Sigmoid colon (tissue), 7 donors: ENCODE data around the gene DLG1. TPM values are rescaled to one million over a fixed set of nuclear protein-coding genes. Genes with fewer than 3 reads are reported as not detected.

Experiments used
- DNase-seq: peaks from one replicate; pipeline ENCODE4 v3.0.0-alpha.2; 2019
- H3K27ac ChIP-seq, 4 donors: fragments of 200-600 bp; sonication (generic); one replicate each; pipeline ENCODE4 v1.5.1; 2016 to 2019; ENCODE audit warnings: mild to moderate bottlenecking in 1 of 4
- H3K27me3 ChIP-seq, 3 donors: fragments of 200-600 bp; sonication (generic); one replicate each; pipeline ENCODE4 v1.5.1; 2019; ENCODE audit warnings: mild to moderate bottlenecking in 1 of 3
- H3K36me3 ChIP-seq, 4 donors: fragments of 200-600 bp; sonication (generic); one replicate each; pipeline ENCODE4 v1.5.1; 2016 to 2019
- H3K4me1 ChIP-seq, 4 donors: fragments of 200-600 bp; sonication (generic); one replicate each; pipeline ENCODE4 v1.5.1; 2017 to 2019
- H3K4me3 ChIP-seq, 4 donors: fragments of 200-600 bp; sonication (generic); one replicate each; pipeline ENCODE4 v1.5.1; 2017 to 2019; ENCODE audit warnings: mild to moderate bottlenecking in 2 of 4, moderate library complexity in 1 of 4
- H3K9me3 ChIP-seq, 4 donors: fragments of 200-600 bp in 3 of 4; sonication (generic) in 3 of 4; one replicate each; pipeline versions ENCODE4 v1.5.1 to v1.6.1; 2013 to 2019
- EP300 ChIP-seq, 4 donors: sonication (generic); formaldehyde crosslinking; IDR thresholded peaks; one replicate each; pipeline ENCODE4 v1.6.1; 2017; ENCODE audit warnings: antibody characterized with exemption in 4 of 4
- POLR2A ChIP-seq, 2 donors: fragments of 450-650 bp; IDR thresholded peaks; one replicate each; pipeline ENCODE4 v1.6.1; 2016; ENCODE audit warnings: antibody characterized with exemption in 2 of 2, mild to moderate bottlenecking in 2 of 2, moderate library complexity in 2 of 2
- POLR2AphosphoS5 ChIP-seq, 4 donors: sonication (generic); formaldehyde crosslinking; IDR thresholded peaks; one replicate each; pipeline ENCODE4 v1.6.1; 2017; ENCODE audit warnings: antibody characterized with exemption in 4 of 4
- WGBS, 2 donors: extraction: QIAGEN DNeasy Blood & Tissue Kit; methylation state at CpG; one replicate each; pipeline ENCODE4 v1.1.7; 2013; 5-methylcytosine and 5-hydroxymethylcytosine counted together
- intact Hi-C: fragments of 100-400 bp; cut with DNase I; formaldehyde crosslinking; loops from one replicate; pipeline ENCODE4 v1.15.1; 2023
- polyA plus RNA-seq, 3 donors: library from polyadenylated mRNA; stranded (reverse); fragments of 200-250 nt; gene quantifications; one replicate each; pipeline ENCODE4 v1.2.3, GENCODE V29; 2013
- total RNA-seq, 4 donors: library from RNA; depleted of rRNA; stranded (reverse); fragments of >200 nt; gene quantifications; one replicate each; pipeline ENCODE4 v1.1.0, GENCODE V29; 2016
- TF ChIP-seq, protein P1 (sequence below), 4 experiments: fragments of 450-650 bp in 3 of 4; fragments of 200-600 bp in 1 of 4; IDR thresholded peaks; one replicate each; pipeline ENCODE4 v1.5.1; 2016 to 2019; ENCODE audit warnings: antibody characterized with exemption in 4 of 4, mild to moderate bottlenecking in 3 of 4, moderate library complexity in 2 of 4
- donor health status: healthy with polysubstance abuse.
- donor health status: Bipolar disorder and iron deficiency.
- donor health status: healthy.

The DLG1 gene
- total and polyA plus RNA-seq, 7 donors, result 30.6 to 83.7 (median 64.3) TPM

DNA sequence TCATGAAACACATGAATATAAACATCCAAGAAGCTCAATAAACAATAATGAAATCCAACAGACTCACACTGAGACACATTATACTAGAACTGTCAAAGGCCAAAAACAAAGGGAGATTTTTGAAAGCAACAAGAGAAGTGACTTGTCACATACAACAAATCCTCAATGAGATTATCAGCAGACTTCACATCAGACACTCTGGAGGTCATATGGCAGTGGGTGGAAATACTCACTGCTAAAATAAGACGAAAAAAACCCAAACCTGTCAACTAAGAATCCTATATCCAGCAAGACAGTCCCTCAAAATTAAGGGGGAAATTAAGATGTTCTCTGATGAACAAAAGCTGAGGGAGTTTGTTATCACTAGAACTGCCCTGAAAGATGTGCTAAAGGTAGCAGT, 143.4 kb downstream of the DLG1 start:
- intact Hi-C loops, result no loop called here
- DNase-seq, result no peak
- 96 to 97% methylated on average over 1 of the region's 1 CpG for WGBS, 2 donors

DNA sequence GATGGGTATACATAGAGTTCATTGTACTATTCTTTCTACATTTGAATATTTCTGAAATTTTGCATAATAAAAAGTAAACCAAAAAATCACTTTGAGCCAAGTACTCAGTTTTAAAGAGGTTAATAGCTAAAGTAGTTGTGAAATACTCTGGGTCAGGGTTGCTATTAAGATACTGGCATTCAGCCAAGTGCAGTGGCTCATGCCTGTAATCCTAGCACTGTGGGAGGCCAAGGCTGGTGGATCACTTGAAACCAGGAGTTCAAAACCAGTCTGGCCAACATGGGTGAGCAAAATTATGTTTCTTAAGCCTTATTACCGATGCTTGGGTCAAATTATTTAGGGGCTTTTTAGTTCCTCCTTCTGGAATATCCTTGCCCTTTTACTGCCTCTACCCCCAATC, 146.8 kb downstream of the DLG1 start:
- intact Hi-C loops, result no loop called here
- Histone ChIP-seq H3K27ac (no peak overlapping the region), H3K36me3 (peaks cover 0 to 9% (median 0%) of the 10 kb centered on the region in 4 donors), H3K27me3 (no peaks in the 10 kb centered on the region), H3K9me3 (peaks cover 0 to 6% (median 0%) of the 10 kb centered on the region in 4 donors), H3K4me1 (no peaks in the 10 kb centered on the region), H3K4me3 (no peak overlapping the region)
- no peak for DNase-seq
- 84 to 91% methylated on average over 1 of the region's 1 CpG for WGBS, 2 donors
- TF ChIP-seq, protein P1, sequence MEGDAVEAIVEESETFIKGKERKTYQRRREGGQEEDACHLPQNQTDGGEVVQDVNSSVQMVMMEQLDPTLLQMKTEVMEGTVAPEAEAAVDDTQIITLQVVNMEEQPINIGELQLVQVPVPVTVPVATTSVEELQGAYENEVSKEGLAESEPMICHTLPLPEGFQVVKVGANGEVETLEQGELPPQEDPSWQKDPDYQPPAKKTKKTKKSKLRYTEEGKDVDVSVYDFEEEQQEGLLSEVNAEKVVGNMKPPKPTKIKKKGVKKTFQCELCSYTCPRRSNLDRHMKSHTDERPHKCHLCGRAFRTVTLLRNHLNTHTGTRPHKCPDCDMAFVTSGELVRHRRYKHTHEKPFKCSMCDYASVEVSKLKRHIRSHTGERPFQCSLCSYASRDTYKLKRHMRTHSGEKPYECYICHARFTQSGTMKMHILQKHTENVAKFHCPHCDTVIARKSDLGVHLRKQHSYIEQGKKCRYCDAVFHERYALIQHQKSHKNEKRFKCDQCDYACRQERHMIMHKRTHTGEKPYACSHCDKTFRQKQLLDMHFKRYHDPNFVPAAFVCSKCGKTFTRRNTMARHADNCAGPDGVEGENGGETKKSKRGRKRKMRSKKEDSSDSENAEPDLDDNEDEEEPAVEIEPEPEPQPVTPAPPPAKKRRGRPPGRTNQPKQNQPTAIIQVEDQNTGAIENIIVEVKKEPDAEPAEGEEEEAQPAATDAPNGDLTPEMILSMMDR (IDR thresholded peaks at IDR 0.05), result no peak
- no peak for TF ChIP-seq EP300 (IDR thresholded peaks at IDR 0.05)
- peak in 1 of 4 donors; percentile 8 for TF ChIP-seq POLR2AphosphoS5 (IDR thresholded peaks at IDR 0.05)

More for the DNA sequence above, 143.4 kb downstream of the DLG1 start:
- H3K27ac ChIP-seq, result no peak overlapping the region
- H3K27me3 ChIP-seq, result no peaks in the 10 kb centered on the region
- peaks cover 0 to 6% (median 0%) of the 10 kb centered on the region in 4 donors for H3K9me3 ChIP-seq
- no peaks in the 10 kb centered on the region for H3K4me1 ChIP-seq
- H3K36me3 ChIP-seq, result peaks cover 0 to 20% (median 0%) of the 10 kb centered on the region in 4 donors
- TF ChIP-seq POLR2A (IDR thresholded peaks at IDR 0.05) (no peak), EP300 (IDR thresholded peaks at IDR 0.05) (no peak), POLR2AphosphoS5 (IDR thresholded peaks at IDR 0.05) (no peak)
- TF ChIP-seq, protein P1 (IDR thresholded peaks at IDR 0.05), result no peak
- H3K4me3 ChIP-seq, result no peak overlapping the region

DNA sequence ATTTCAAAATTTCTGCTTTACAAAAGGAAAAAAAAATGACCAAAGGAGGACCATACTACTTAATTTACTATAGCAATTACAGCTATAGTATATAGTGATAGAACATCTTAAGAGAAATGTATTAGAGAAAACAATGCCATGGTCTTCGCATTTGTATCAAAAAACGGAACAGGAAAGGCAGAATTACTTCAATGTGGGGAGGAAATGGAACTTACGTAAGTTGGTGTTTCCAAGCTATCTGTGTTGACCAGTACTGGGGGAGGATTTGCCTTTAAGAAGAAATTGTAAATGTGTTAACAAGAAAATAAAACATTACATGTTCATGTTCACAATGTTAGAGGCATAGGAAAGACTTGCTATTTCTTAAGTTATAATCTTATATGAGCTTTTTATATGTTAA, 148.9 kb downstream of the DLG1 start:
- intact Hi-C loops, result no loop called here
- TF ChIP-seq POLR2A (IDR thresholded peaks at IDR 0.05) (no peak), POLR2AphosphoS5 (IDR thresholded peaks at IDR 0.05) (no peak), EP300 (IDR thresholded peaks at IDR 0.05) (no peak)
- TF ChIP-seq, protein P1 (IDR thresholded peaks at IDR 0.05), result no peak
- no peak for DNase-seq
- no peaks in the 10 kb centered on the region for H3K9me3 ChIP-seq
- H3K4me3 ChIP-seq, result no peak overlapping the region
- no peak overlapping the region for H3K27ac ChIP-seq
- H3K4me1 ChIP-seq, result no peaks in the 10 kb centered on the region
- no peaks in the 10 kb centered on the region for H3K36me3 ChIP-seq
- no peaks in the 10 kb centered on the region for H3K27me3 ChIP-seq
- 85 to 96% methylated on average over 3 of the region's 3 CpGs for WGBS, 2 donors

DNA sequence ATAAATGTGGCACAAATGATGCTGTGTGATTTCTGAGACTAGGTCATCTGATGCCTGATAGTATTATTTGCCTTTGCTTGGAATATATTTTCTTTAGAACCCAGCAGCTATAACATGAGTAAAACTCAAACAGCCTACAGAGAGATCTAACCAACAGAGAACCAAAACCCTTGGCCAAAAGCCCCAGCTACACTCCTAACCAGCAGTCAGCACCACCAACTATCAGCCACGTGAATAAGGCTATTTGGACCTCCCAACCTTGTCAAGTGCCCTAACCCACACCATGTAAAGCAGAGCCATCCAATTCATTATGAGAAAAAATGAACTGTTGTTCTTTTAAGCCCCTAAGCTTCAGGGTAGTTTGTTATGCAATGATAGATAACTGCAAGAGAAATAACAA, 154.2 kb downstream of the DLG1 start:
- intact Hi-C loops, result no loop called here
- no peak for TF ChIP-seq POLR2A (IDR thresholded peaks at IDR 0.05)
- TF ChIP-seq, protein P1 (IDR thresholded peaks at IDR 0.05), result no peak
- Histone ChIP-seq H3K27me3 (no peaks in the 10 kb centered on the region), H3K4me1 (no peaks in the 10 kb centered on the region), H3K4me3 (no peak overlapping the region), H3K36me3 (peaks cover 0 to 18% (median 5%) of the 10 kb centered on the region in 4 donors), H3K9me3 (no peaks in the 10 kb centered on the region), H3K27ac (no peak overlapping the region)
- no peak for DNase-seq
- WGBS, 2 donors, result 83 to 90% methylated on average over 1 of the region's 1 CpG

DNA sequence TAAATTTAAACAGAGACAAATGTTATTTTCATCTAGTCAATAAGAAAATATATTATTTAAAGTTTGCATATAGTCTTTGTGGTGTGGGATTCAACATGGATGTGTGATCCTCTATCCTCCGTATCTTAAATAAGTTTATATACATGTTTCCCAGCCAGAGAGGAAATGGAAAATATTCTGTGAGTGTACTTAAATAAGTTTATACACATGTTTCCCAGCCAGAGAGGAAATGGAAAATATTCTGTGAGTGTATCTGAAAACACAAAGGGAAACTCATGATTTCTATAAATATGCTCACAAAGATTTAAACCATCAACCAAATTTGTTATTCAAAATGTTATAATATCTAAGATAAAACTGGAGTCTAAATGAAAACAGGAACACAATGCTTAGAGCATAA, 158.8 kb downstream of the DLG1 start:
- H3K36me3 ChIP-seq, result peaks cover 0 to 35% (median 12%) of the 10 kb centered on the region in 4 donors
- intact Hi-C loops, result no loop called here
- TF ChIP-seq POLR2A (IDR thresholded peaks at IDR 0.05) (no peak), POLR2AphosphoS5 (IDR thresholded peaks at IDR 0.05) (no peak), EP300 (IDR thresholded peaks at IDR 0.05) (no peak)
- TF ChIP-seq, protein P1 (IDR thresholded peaks at IDR 0.05), result no peak

More for the DNA sequence above, 158.8 kb downstream of the DLG1 start:
- Histone ChIP-seq H3K4me3 (no peak overlapping the region), H3K27me3 (no peaks in the 10 kb centered on the region), H3K4me1 (no peaks in the 10 kb centered on the region), H3K27ac (no peak overlapping the region), H3K9me3 (no peaks in the 10 kb centered on the region)
- 61 to 94% methylated on average over 1 of the region's 1 CpG for whole genome bisulfite sequencing, 2 donors
- DNase-seq, result no peak
